Epithelial cell of proximal tubule (primary cell): ENCODE results near the gene SYT6. TPM values are rescaled to one million over a fixed set of nuclear protein-coding genes. Genes with fewer than 3 reads are reported as not detected.

Experiments used
- DNase-seq: peaks from one replicate; pipeline ENCODE4 v3.0.0-alpha.2; 2011; ENCODE audit warnings: low read depth
- H3K4me3 ChIP-seq: 2 replicates; pipeline ENCODE4 v1.5.1; 2011; ENCODE audit warnings: low read depth, mild to moderate bottlenecking, low read length
- CTCF ChIP-seq: conservative IDR thresholded peaks from 2 replicates; pipeline ENCODE4 v1.5.1; 2012; ENCODE audit warnings: low read depth, mild to moderate bottlenecking, low read length
- total RNA-seq: library from RNA; depleted of rRNA; stranded (reverse); fragments of >200 nt; gene quantifications from 2 replicates; pipeline ENCODE4 v1.2.3, GENCODE V29; 2015

SYT6 gene
- total RNA-seq, 1 donor from 2014 or later = not detected

DNA sequence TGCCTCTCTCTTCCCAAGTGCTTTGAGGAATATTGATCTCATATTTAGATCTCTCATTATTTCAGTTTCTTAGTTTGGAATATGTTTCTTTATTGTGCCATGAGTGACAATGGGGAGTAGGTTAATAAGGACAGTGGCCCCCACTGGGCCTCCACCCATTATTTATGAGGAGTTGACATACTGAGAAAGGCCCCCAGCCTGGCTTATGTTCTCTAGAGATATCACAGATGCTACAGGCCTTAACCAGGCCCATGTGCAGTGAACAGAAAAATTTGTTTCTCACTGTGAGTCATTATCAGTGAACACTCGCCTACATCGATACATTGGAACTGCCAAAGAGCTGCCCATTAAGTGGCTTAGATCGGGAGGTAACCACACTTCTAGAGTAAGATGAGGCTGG, 35.7 kb upstream of the SYT6 start:
- TF ChIP-seq CTCF = no peak
- DNase-seq = no peak
- H3K4me3 ChIP-seq = no peak overlapping the region

DNA sequence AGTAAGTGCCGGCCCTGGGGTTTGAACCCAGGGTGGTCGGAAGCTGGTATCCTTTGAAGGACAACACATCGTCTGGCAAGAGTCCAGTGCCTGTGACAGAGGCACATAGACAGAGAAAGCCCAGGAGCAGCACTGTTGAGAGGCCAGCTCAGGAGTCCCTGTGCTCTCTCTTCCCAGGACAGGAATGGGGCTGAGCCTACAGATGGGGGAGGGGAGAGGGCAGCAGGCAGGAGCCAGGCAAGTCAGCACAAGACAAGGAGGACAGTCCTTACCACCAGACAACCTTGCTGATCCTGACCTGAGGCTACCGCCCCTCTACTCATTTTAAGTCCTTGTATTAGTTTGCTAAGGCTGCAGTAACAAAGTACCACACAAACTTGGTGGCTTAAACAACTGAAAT, 27.7 kb upstream of the SYT6 start:
- DNase-seq = no peak
- no peak overlapping the region for H3K4me3 ChIP-seq
- no peak for TF ChIP-seq CTCF

DNA sequence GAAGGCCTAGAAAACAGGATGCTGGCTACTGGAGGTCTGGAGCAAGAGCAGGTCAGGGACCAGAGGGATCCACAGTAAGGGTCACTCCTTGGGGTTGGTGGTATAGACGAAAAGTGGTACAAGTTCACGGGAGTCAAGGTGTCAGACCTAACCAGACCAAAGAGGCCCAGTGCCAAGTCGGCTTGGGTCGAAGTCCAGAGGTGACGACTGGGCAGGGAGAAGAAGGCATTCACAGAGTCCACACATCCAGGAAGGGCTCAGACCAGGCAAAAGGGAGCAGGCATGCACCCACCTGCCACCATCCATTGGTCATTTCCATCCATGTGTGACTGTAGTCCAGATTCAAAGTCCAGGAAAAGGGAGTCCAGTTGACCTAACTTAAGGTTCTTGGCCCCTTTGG, 27.1 kb upstream of the SYT6 start:
- DNase-seq = no peak
- TF ChIP-seq CTCF = no peak

DNA sequence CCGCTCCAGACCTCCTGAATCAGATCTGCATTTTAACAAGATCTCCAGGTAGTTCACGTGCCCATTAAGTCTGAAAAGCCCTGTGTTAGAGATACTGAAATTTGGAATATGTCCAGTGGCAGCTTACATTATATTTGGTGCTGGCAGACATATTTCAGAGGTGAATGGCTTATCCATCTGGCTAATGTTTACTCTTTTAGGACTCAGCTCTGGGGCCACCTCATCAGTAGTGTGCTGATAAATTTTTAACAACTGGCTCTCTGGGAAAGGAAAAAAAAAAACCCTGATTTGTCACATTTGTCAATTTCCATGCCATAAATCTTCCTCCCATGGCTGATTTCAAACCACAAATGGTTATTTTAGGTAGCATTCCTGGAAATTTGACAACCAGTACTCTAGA, 25.3 kb upstream of the SYT6 start:
- no peak overlapping the region for H3K4me3 ChIP-seq
- no peak for DNase-seq
- TF ChIP-seq CTCF = no peak

More for the DNA sequence above, 27.1 kb upstream of the SYT6 start:
- H3K4me3 ChIP-seq = no peak overlapping the region

- no peak overlapping the region for H3K4me3 ChIP-seq
- no peak for TF ChIP-seq CTCF
- DNase-seq = no peak
Observed at GRCh38 chr1:114177282-114177681, 23.6 kb upstream of the SYT6 start.

DNA sequence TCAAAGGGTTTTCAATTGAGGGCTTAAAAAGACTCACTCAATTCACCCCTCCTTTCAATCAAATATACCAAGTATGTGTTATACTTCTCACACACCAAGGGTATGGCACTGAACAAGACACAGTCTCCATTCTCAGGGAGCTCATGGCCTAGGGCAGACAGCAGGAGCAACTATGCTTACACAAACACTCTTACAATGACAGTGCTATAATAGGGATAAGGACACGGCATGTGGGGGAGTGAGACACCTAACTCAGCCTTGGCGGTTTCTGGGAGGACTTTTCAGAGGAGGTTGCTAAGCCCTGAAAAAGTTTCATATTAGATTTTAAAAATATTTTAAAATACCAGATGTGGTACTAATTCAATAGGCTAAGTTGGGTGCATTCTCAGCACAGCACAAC, 22.7 kb upstream of the SYT6 start:
- DNase-seq = no peak
- TF ChIP-seq CTCF = no peak
- H3K4me3 ChIP-seq = no peak overlapping the region

- no peak for DNase-seq
- no peak for TF ChIP-seq CTCF
- H3K4me3 ChIP-seq = no peak overlapping the region
Observed at GRCh38 chr1:114173680-114174079, 20.0 kb upstream of the SYT6 start.
